H9 (cell line): ENCODE results near the gene SRGN. TPM values are rescaled to one million over a fixed set of nuclear protein-coding genes. Genes with fewer than 3 reads are reported as not detected.

Experiments
- DNase-seq: peaks from one replicate; pipeline ENCODE4 v3.0.0-alpha.2; 2017
- H2AFZ ChIP-seq: one replicate; pipeline ENCODE4 v1.6.1; 2013; ENCODE audit warnings: mild to moderate bottlenecking, low read length, control low read depth, moderate library complexity
- H2AK5ac ChIP-seq: 2 replicates; pipeline ENCODE4 v1.6.1; 2013; ENCODE audit warnings: low read length, control low read depth, mixed read lengths; ENCODE audit not compliant: insufficient read length
- H2BK120ac ChIP-seq: one replicate; pipeline ENCODE4 v1.6.1; 2013; ENCODE audit warnings: low read depth, mild to moderate bottlenecking, low read length, control low read depth, inconsistent platforms; ENCODE audit not compliant: poor library complexity, severe bottlenecking
- H2BK12ac ChIP-seq: 2 replicates; pipeline ENCODE4 v1.6.1; 2013; ENCODE audit warnings: low read length, control low read depth, mixed read lengths, low read depth; ENCODE audit not compliant: insufficient read length
- H2BK15ac ChIP-seq: 2 replicates; pipeline ENCODE4 v1.6.1; 2013; ENCODE audit warnings: low read depth, low read length, control low read depth
- H2BK20ac ChIP-seq: one replicate; pipeline ENCODE4 v1.6.1; 2013; ENCODE audit warnings: low read depth, mild to moderate bottlenecking, low read length, control low read depth, inconsistent platforms; ENCODE audit not compliant: poor library complexity, severe bottlenecking
- H2BK5ac ChIP-seq: 2 replicates; pipeline ENCODE4 v1.6.1; 2013; ENCODE audit warnings: low read length, control low read depth, mixed read lengths; ENCODE audit not compliant: insufficient read length
- H3K14ac ChIP-seq: 2 replicates; pipeline ENCODE4 v1.6.1; 2013; ENCODE audit warnings: low read length, control low read depth; ENCODE audit not compliant: insufficient read depth
- H3K18ac ChIP-seq: 2 replicates; pipeline ENCODE4 v1.6.1; 2013; ENCODE audit warnings: low read depth, mild to moderate bottlenecking, mixed read lengths, low read length, control low read depth; ENCODE audit not compliant: insufficient read length
- H3K23ac ChIP-seq: 2 replicates; pipeline ENCODE4 v1.6.1; 2013; ENCODE audit warnings: low read length, control low read depth, mixed read lengths, low read depth; ENCODE audit not compliant: insufficient read length
- H3K23me2 ChIP-seq: 2 replicates; pipeline ENCODE4 v1.6.1; 2013; ENCODE audit warnings: low read depth, mild to moderate bottlenecking, mixed read lengths, low read length, control low read depth; ENCODE audit not compliant: insufficient read length, poor library complexity, severe bottlenecking
- H3K27ac ChIP-seq: 2 replicates; pipeline ENCODE4 v1.5.1; 2013; ENCODE audit warnings: low read length, control low read depth, mixed read lengths, low read depth; ENCODE audit not compliant: insufficient read length
- H3K27me3 ChIP-seq: 2 replicates; pipeline ENCODE4 v1.6.1; 2013; ENCODE audit warnings: low read length, control low read depth, inconsistent platforms; ENCODE audit not compliant: insufficient read depth
- H3K4ac ChIP-seq: 2 replicates; pipeline ENCODE4 v1.6.1; 2013; ENCODE audit warnings: low read depth, mild to moderate bottlenecking, control low read depth, inconsistent platforms, low read length, moderate library complexity
- H3K4me1 ChIP-seq: 2 replicates; pipeline ENCODE4 v1.6.1; 2013; ENCODE audit warnings: low read length, control low read depth, inconsistent platforms; ENCODE audit not compliant: insufficient read depth
- H3K4me2 ChIP-seq: 2 replicates; pipeline ENCODE4 v1.6.1; 2013; ENCODE audit warnings: low read length, control low read depth, mixed read lengths; ENCODE audit not compliant: insufficient read length, insufficient read depth
- H3K56ac ChIP-seq: 2 replicates; pipeline ENCODE4 v1.6.1; 2013; ENCODE audit warnings: low read depth, mild to moderate bottlenecking, mixed read lengths, low read length, control low read depth; ENCODE audit not compliant: insufficient read length
- H3K79me1 ChIP-seq: 2 replicates; pipeline ENCODE4 v1.6.1; 2013; ENCODE audit warnings: low read depth, mild to moderate bottlenecking, moderate library complexity, low read length, control low read depth, inconsistent platforms; ENCODE audit not compliant: insufficient read depth, poor library complexity, severe bottlenecking
- H3K79me2 ChIP-seq: 2 replicates; pipeline ENCODE4 v1.6.1; 2013; ENCODE audit warnings: low read length, control low read depth, inconsistent platforms; ENCODE audit not compliant: insufficient read depth
- H3K9ac ChIP-seq: 2 replicates; pipeline ENCODE4 v1.6.1; 2013; ENCODE audit warnings: low read length, control low read depth, mixed read lengths; ENCODE audit not compliant: insufficient read length; ENCODE audit errors: extremely low read depth
- H3K9me3 ChIP-seq: one replicate; pipeline ENCODE4 v1.6.1; 2013; ENCODE audit warnings: low read depth, low read length, inconsistent platforms; ENCODE audit not compliant: control insufficient read depth
- H3T11ph ChIP-seq: one replicate; pipeline ENCODE4 v1.6.1; 2013; ENCODE audit warnings: mild to moderate bottlenecking, low read length, control low read depth, inconsistent platforms
- H4K20me1 ChIP-seq: one replicate; pipeline ENCODE4 v1.6.1; 2013; ENCODE audit not compliant: control insufficient read depth, insufficient read length, insufficient read depth
- H4K5ac ChIP-seq: 2 replicates; pipeline ENCODE4 v1.6.1; 2013; ENCODE audit warnings: low read depth, mild to moderate bottlenecking, mixed read lengths, low read length, control low read depth; ENCODE audit not compliant: insufficient read length
- H4K8ac ChIP-seq: replicated peaks from 2 replicates; pipeline ENCODE4 v1.6.1; 2013; ENCODE audit warnings: low read length, control low read depth, mixed read lengths, low read depth; ENCODE audit not compliant: insufficient read length
- H4K91ac ChIP-seq: 2 replicates; pipeline ENCODE4 v1.6.1; 2013; ENCODE audit warnings: low read depth, mild to moderate bottlenecking, moderate library complexity, mixed read lengths, low read length, control low read depth; ENCODE audit not compliant: insufficient read length
- H3K27ac Mint-ChIP-seq, 3 experiments: 2 replicates in 2 of 3; 3 replicates in 1 of 3; pipeline ENCODE4 v1.8.0; 2020 to 2021; ENCODE audit warnings: mixed read lengths in 3 of 3, mild to moderate bottlenecking in 1 of 3, moderate library complexity in 1 of 3
- H3K27me3 Mint-ChIP-seq: 2 replicates; pipeline ENCODE4 v1.8.0; 2021; ENCODE audit warnings: low read depth, mild to moderate bottlenecking, moderate library complexity, mixed read lengths
- H3K36me3 Mint-ChIP-seq, 3 experiments: 2 replicates in 2 of 3; 3 replicates in 1 of 3; pipeline ENCODE4 v1.8.0; 2020 to 2021; ENCODE audit warnings: low read depth in 3 of 3, mixed read lengths in 3 of 3; ENCODE audit not compliant: insufficient read depth in 1 of 3
- H3K4me1 Mint-ChIP-seq, 2 experiments: 2 replicates each; pipeline ENCODE4 v1.8.0; 2020; ENCODE audit warnings: mixed read lengths in 2 of 2
- H3K4me3 Mint-ChIP-seq, 2 experiments: 2 replicates in 1 of 2; 3 replicates in 1 of 2; pipeline ENCODE4 v1.8.0; 2020 to 2021; ENCODE audit warnings: mild to moderate bottlenecking in 2 of 2, mixed read lengths in 2 of 2, moderate library complexity in 1 of 2
- H3K9me3 Mint-ChIP-seq, 2 experiments: 2 replicates in 1 of 2; 3 replicates in 1 of 2; pipeline ENCODE4 v1.8.0; 2020; ENCODE audit warnings: mild to moderate bottlenecking in 2 of 2, mixed read lengths in 2 of 2, moderate library complexity in 1 of 2
- WGBS: extraction: QIAGEN DNeasy Blood & Tissue Kit; methylation state at CpG from one replicate; pipeline ENCODE4 v1.1.7; 2013; ENCODE audit warnings: missing lambda C conversion rate, low lambda C conversion rate, mixed read lengths; ENCODE audit not compliant: insufficient read length; ENCODE audit errors: extremely low coverage; 5-methylcytosine and 5-hydroxymethylcytosine counted together
- total RNA-seq: library from RNA; stranded (reverse); gene quantifications from 2 replicates; pipeline ENCODE4 v1.2.1, GENCODE V29; 2021
- TF ChIP-seq, protein P1 (sequence below): fragments of 200-600 bp; sonication (generic); conservative IDR thresholded peaks from 3 replicates; pipeline ENCODE4 v1.8.0; 2021; ENCODE audit warnings: antibody characterized with exemption, mild to moderate bottlenecking

The SRGN gene
- total RNA-seq, 1 experiment from 2014 or later = not detected

- H2BK120ac ChIP-seq = no peak overlapping the region
- H3K27ac Mint-ChIP-seq = no peak overlapping the region
- H3K27me3 Mint-ChIP-seq = peaks cover 3% of the 10 kb centered on the region
- no peak overlapping the region for H2AK5ac ChIP-seq
- no peak overlapping the region for H3K23ac ChIP-seq
- H3K56ac ChIP-seq = no peak overlapping the region
- no peak overlapping the region for H4K91ac ChIP-seq
- TF ChIP-seq, protein P1, sequence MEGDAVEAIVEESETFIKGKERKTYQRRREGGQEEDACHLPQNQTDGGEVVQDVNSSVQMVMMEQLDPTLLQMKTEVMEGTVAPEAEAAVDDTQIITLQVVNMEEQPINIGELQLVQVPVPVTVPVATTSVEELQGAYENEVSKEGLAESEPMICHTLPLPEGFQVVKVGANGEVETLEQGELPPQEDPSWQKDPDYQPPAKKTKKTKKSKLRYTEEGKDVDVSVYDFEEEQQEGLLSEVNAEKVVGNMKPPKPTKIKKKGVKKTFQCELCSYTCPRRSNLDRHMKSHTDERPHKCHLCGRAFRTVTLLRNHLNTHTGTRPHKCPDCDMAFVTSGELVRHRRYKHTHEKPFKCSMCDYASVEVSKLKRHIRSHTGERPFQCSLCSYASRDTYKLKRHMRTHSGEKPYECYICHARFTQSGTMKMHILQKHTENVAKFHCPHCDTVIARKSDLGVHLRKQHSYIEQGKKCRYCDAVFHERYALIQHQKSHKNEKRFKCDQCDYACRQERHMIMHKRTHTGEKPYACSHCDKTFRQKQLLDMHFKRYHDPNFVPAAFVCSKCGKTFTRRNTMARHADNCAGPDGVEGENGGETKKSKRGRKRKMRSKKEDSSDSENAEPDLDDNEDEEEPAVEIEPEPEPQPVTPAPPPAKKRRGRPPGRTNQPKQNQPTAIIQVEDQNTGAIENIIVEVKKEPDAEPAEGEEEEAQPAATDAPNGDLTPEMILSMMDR = no peak
- H2BK20ac ChIP-seq = no peak overlapping the region
- H2AFZ ChIP-seq = no peak overlapping the region
- no peaks in the 10 kb centered on the region for H3K79me2 ChIP-seq
- no CpG with 5 or more reads among the region's 2 CpGs for WGBS
- no peak overlapping the region for H3K9ac ChIP-seq
- H2BK5ac ChIP-seq = no peak overlapping the region
- H3K27me3 ChIP-seq = no peaks in the 10 kb centered on the region
- H3K4ac ChIP-seq = no peak overlapping the region
- H3K27ac ChIP-seq = no peak overlapping the region
- no peaks in the 10 kb centered on the region for H3K9me3 ChIP-seq
- H3K36me3 Mint-ChIP-seq = no peaks in the 10 kb centered on the region; a peak in 1 of 7 replicates
- H3K79me1 ChIP-seq = no peaks in the 10 kb centered on the region
- peaks cover 27 to 37% of the 10 kb centered on the region in 2 experiments for H3K4me1 Mint-ChIP-seq
- H2BK15ac ChIP-seq = no peak overlapping the region
- no peaks in the 10 kb centered on the region for H3K4me1 ChIP-seq
- no peak overlapping the region for H4K5ac ChIP-seq
- no peak overlapping the region for H3K18ac ChIP-seq
- no peaks in the 10 kb centered on the region for H3K23me2 ChIP-seq
- DNase-seq = no peak
- no peak overlapping the region for H3T11ph ChIP-seq
- no peak overlapping the region for H3K4me2 ChIP-seq
- H3K9me3 Mint-ChIP-seq = no peaks in the 10 kb centered on the region; a peak in 1 of 5 replicates
- H4K20me1 ChIP-seq = no peaks in the 10 kb centered on the region
- H2BK12ac ChIP-seq = no peak overlapping the region
- no peak overlapping the region for H4K8ac ChIP-seq
- no peak overlapping the region for H3K14ac ChIP-seq
- H3K4me3 Mint-ChIP-seq = no peak overlapping the region
Observed at GRCh38 chr10:69055241-69055640, 32.7 kb upstream of the SRGN start.
